ENCODE results near the gene VPS13D.

The VPS13D gene

DNA sequence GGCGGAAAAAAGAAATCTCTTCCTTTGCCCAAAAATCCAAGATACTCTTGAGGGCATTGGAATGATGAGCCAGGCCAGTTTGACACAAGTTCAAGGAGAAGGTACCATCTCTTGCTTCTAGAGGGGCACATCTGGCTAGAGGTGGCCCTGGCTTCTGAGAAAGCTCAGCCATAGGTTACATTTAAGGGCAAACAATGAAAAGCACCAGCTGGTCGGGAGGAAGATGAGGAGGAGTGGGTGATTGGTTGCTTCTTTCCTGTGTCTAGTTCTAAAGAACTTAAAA is 256.2 kb downstream of the VPS13D start:
- WGBS = 94% methylated on average over 2 of the region's 2 CpGs
- peaks cover 20% of the 10 kb centered on the region for H3K9me3 ChIP-seq (ENCODE audit: insufficient read depth, low read depth, low read length)
- no peak overlapping the region for H3K27ac ChIP-seq (ENCODE audit: low read depth, low read length)
- no peaks in the 10 kb centered on the region for H3K4me1 ChIP-seq (ENCODE audit: insufficient read depth, low read length)
- H3K36me3 ChIP-seq (ENCODE audit: insufficient read depth, low read length) = peaks cover 7% of the 10 kb centered on the region; the same call in 1 of the 2 replicates
- no peaks in the 10 kb centered on the region for H3K27me3 ChIP-seq (ENCODE audit: insufficient read depth, low read length)
- H3K4me3 ChIP-seq (ENCODE audit: low read length) = no peak overlapping the region
- no peak overlapping the region for H3K9ac ChIP-seq (ENCODE audit: low read depth, low read length)

DNA sequence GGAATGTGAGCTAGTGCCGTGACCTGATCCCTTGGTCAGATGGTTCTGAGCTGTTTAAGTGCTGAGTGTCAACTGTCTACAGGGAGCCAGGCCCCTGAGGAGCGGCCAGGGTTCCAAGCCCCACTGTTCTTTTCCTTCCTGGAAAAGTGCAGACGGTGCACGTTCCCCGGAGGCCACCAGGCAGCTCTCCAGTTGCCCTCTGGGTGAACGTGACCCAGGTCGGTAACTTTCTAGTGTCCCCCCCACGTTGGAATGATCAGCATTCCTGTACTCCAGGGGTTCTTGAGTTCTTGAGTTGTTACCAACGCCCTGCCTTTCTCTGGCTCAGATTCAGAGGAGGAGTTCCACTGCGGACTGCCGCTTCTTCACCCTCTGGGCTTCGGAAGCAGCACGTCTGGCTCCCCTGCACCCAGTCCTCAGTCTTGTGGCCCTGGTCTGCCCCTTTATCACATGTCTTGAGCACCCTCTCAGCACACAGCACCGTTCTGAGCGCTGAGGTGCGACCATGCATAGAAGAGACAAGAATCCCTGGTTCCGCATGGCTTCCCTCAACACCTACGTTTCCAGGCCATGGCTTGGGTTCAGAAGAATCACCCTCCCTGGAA is 256.7 kb downstream of the VPS13D start:
- peaks cover 25% of the 10 kb centered on the region for H3K9me3 ChIP-seq (ENCODE audit: insufficient read depth, low read depth, low read length)
- no peaks in the 10 kb centered on the region for H3K27me3 ChIP-seq (ENCODE audit: insufficient read depth, low read length)
- no peak overlapping the region for H3K4me3 ChIP-seq (ENCODE audit: low read length)
- H3K4me1 ChIP-seq (ENCODE audit: insufficient read depth, low read length) = no peaks in the 10 kb centered on the region
- no peak overlapping the region for H3K9ac ChIP-seq (ENCODE audit: low read depth, low read length)
- peaks cover 10% of the 10 kb centered on the region; the same call in 1 of the 2 replicates for H3K36me3 ChIP-seq (ENCODE audit: insufficient read depth, low read length)
- WGBS = 86% methylated on average over 18 of the region's 18 CpGs
- H3K27ac ChIP-seq (ENCODE audit: low read depth, low read length) = no peak overlapping the region

GRCh38 chr1:12487520-12487919 is 257.7 kb downstream of the VPS13D start:
- 96% methylated on average over 7 of the region's 7 CpGs for WGBS

DNA sequence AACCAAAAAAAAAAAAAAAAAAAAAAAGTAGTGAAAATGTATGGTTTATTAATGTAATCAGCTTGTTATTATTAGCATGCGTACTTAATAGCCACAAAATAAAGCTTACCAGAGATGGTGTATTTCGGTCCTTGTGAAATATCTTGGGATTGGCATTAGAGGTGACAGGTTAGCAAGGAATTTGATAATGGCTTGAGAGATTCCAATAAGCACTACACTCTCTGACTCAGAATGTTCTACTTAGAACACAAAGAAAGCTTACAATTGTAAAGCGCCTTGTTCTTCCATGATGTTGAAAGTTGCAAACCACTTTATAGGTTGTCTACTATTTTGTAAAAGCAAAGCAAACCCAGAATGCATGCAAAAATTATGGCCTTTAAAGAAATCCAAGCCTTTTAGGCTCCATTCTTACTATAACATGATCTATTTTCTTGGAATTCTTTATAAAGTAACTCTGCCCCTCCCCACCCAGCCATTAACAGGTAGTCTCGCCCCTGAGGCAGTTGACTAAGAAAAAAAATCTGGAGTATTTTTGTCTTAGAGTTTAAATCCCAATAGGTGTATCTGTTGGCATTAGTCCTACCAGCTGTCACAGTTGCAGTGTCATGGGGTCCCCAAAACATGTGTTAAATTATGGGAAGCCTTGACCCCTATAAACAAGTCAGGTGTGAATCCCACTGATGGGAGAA is 259.0 kb downstream of the VPS13D start:
- no peak overlapping the region for H3K9ac ChIP-seq (ENCODE audit: low read depth, low read length)
- peaks cover 10% of the 10 kb centered on the region; the same call in 1 of the 2 replicates for H3K36me3 ChIP-seq (ENCODE audit: insufficient read depth, low read length)
- peaks cover 27% of the 10 kb centered on the region for H3K9me3 ChIP-seq (ENCODE audit: insufficient read depth, low read depth, low read length)
- 100% methylated on average over 4 of the region's 4 CpGs for WGBS
- H3K27me3 ChIP-seq (ENCODE audit: insufficient read depth, low read length) = no peaks in the 10 kb centered on the region
- H3K4me1 ChIP-seq (ENCODE audit: insufficient read depth, low read length) = no peaks in the 10 kb centered on the region
- no peak overlapping the region for H3K4me3 ChIP-seq (ENCODE audit: low read length)
- H3K27ac ChIP-seq (ENCODE audit: low read depth, low read length) = no peak overlapping the region

More at GRCh38 chr1:12487520-12487919, 257.7 kb downstream of the VPS13D start:
- Histone ChIP-seq H3K4me1 (ENCODE audit: insufficient read depth, low read length) (no peaks in the 10 kb centered on the region), H3K9me3 (ENCODE audit: insufficient read depth, low read depth, low read length) (peaks cover 27% of the 10 kb centered on the region), H3K27ac (ENCODE audit: low read depth, low read length) (no peak overlapping the region), H3K27me3 (ENCODE audit: insufficient read depth, low read length) (no peaks in the 10 kb centered on the region), H3K4me3 (ENCODE audit: low read length) (no peak overlapping the region), H3K36me3 (ENCODE audit: insufficient read depth, low read length) (peaks cover 10% of the 10 kb centered on the region; the same call in 1 of the 2 replicates), H3K9ac (ENCODE audit: low read depth, low read length) (no peak overlapping the region)

- H3K9me3 ChIP-seq (ENCODE audit: insufficient read depth, low read depth, low read length) = peaks cover 27% of the 10 kb centered on the region
- WGBS = 92% methylated on average over 11 of the region's 11 CpGs
- H3K27ac ChIP-seq (ENCODE audit: low read depth, low read length) = no peak overlapping the region
- H3K4me1 ChIP-seq (ENCODE audit: insufficient read depth, low read length) = no peaks in the 10 kb centered on the region
- H3K9ac ChIP-seq (ENCODE audit: low read depth, low read length) = no peak overlapping the region
- H3K27me3 ChIP-seq (ENCODE audit: insufficient read depth, low read length) = no peaks in the 10 kb centered on the region
- H3K4me3 ChIP-seq (ENCODE audit: low read length) = no peak overlapping the region
- peaks cover 10% of the 10 kb centered on the region; the same call in 1 of the 2 replicates for H3K36me3 ChIP-seq (ENCODE audit: insufficient read depth, low read length)
Observed at GRCh38 chr1:12490532-12491142, 260.8 kb downstream of the VPS13D start.

- Histone ChIP-seq H3K27me3 (ENCODE audit: insufficient read depth, low read length) (no peaks in the 10 kb centered on the region), H3K27ac (ENCODE audit: low read depth, low read length) (no peak overlapping the region), H3K9me3 (ENCODE audit: insufficient read depth, low read depth, low read length) (peaks cover 27% of the 10 kb centered on the region), H3K4me1 (ENCODE audit: insufficient read depth, low read length) (no peaks in the 10 kb centered on the region), H3K9ac (ENCODE audit: low read depth, low read length) (no peak overlapping the region), H3K4me3 (ENCODE audit: low read length) (no peak overlapping the region), H3K36me3 (ENCODE audit: insufficient read depth, low read length) (peaks cover 10% of the 10 kb centered on the region; the same call in 1 of the 2 replicates)
- WGBS = 96% methylated on average over 5 of the region's 5 CpGs
Observed at GRCh38 chr1:12491656-12492055, 261.8 kb downstream of the VPS13D start.

- Histone ChIP-seq H3K27ac (ENCODE audit: low read depth, low read length) (no peak overlapping the region), H3K27me3 (ENCODE audit: insufficient read depth, low read length) (no peaks in the 10 kb centered on the region), H3K4me1 (ENCODE audit: insufficient read depth, low read length) (no peaks in the 10 kb centered on the region), H3K36me3 (ENCODE audit: insufficient read depth, low read length) (peaks cover 5% of the 10 kb centered on the region), H3K9ac (ENCODE audit: low read depth, low read length) (no peak overlapping the region), H3K4me3 (ENCODE audit: low read length) (no peak overlapping the region), H3K9me3 (ENCODE audit: insufficient read depth, low read depth, low read length) (peaks cover 9% of the 10 kb centered on the region)
- 94% methylated on average over 11 of the region's 11 CpGs for WGBS
Observed at GRCh38 chr1:12495725-12496124, 265.9 kb downstream of the VPS13D start.

- H3K27me3 ChIP-seq (ENCODE audit: insufficient read depth, low read length) = no peaks in the 10 kb centered on the region
- no peak overlapping the region for H3K4me3 ChIP-seq (ENCODE audit: low read length)
- no peaks in the 10 kb centered on the region; the same call in none of the 2 replicates for H3K36me3 ChIP-seq (ENCODE audit: insufficient read depth, low read length)
- H3K9me3 ChIP-seq (ENCODE audit: insufficient read depth, low read depth, low read length) = peaks cover 3% of the 10 kb centered on the region
- WGBS = 93% methylated on average over 8 of the region's 9 CpGs
- H3K27ac ChIP-seq (ENCODE audit: low read depth, low read length) = no peak overlapping the region
- no peaks in the 10 kb centered on the region for H3K4me1 ChIP-seq (ENCODE audit: insufficient read depth, low read length)
- no peak overlapping the region for H3K9ac ChIP-seq (ENCODE audit: low read depth, low read length)
Observed at GRCh38 chr1:12496154-12496961, 266.5 kb downstream of the VPS13D start.

- no peak overlapping the region for H3K4me3 ChIP-seq (ENCODE audit: low read length)
- H3K36me3 ChIP-seq (ENCODE audit: insufficient read depth, low read length) = no peaks in the 10 kb centered on the region; the same call in 1 of the 2 replicates
- no peaks in the 10 kb centered on the region for H3K4me1 ChIP-seq (ENCODE audit: insufficient read depth, low read length)
- 96% methylated on average over 9 of the region's 13 CpGs for WGBS
- H3K27me3 ChIP-seq (ENCODE audit: insufficient read depth, low read length) = no peaks in the 10 kb centered on the region
- H3K9me3 ChIP-seq (ENCODE audit: insufficient read depth, low read depth, low read length) = no peaks in the 10 kb centered on the region
- H3K27ac ChIP-seq (ENCODE audit: low read depth, low read length) = no peak overlapping the region
- no peak overlapping the region for H3K9ac ChIP-seq (ENCODE audit: low read depth, low read length)
Observed at GRCh38 chr1:12499539-12500240, 269.9 kb downstream of the VPS13D start.

- H3K4me1 ChIP-seq (ENCODE audit: insufficient read depth, low read length) = no peaks in the 10 kb centered on the region
- no peak overlapping the region for H3K9ac ChIP-seq (ENCODE audit: low read depth, low read length)
- H3K9me3 ChIP-seq (ENCODE audit: insufficient read depth, low read depth, low read length) = no peaks in the 10 kb centered on the region
- no peak overlapping the region for H3K27ac ChIP-seq (ENCODE audit: low read depth, low read length)
- no peak overlapping the region for H3K4me3 ChIP-seq (ENCODE audit: low read length)
- H3K36me3 ChIP-seq (ENCODE audit: insufficient read depth, low read length) = no peaks in the 10 kb centered on the region; the same call in 1 of the 2 replicates
- WGBS = 91% methylated on average over 8 of the region's 9 CpGs
- H3K27me3 ChIP-seq (ENCODE audit: insufficient read depth, low read length) = no peaks in the 10 kb centered on the region
Observed at GRCh38 chr1:12501661-12502060, 271.8 kb downstream of the VPS13D start.

Data from HUES64 (cell line).